ENCODE data around the gene TPI1.
A peak's percentile ranks its signal among the peaks of the same experiment; 100 is the strongest.
"Not testable (repeated sequence)": the region's sequence is repeated elsewhere in the genome, so short reads cannot be mapped to it uniquely, and the experiment has no call there.

The TPI1 gene

GRCh38 chr12:6894321-6894720, 27.0 kb downstream of the TPI1 start:
- no peak for DNase-seq (ENCODE audit: low read depth)

GRCh38 chr12:6896846-6897435, 29.6 kb downstream of the TPI1 start:
- no peak for DNase-seq (ENCODE audit: low read depth)

- no peak for DNase-seq (ENCODE audit: low read depth)
These were observed 32.1 kb downstream of the TPI1 start for GRCh38 chr12:6899427-6899826.

- DNase-seq (ENCODE audit: low read depth), result no peak
These were observed 32.6 kb downstream of the TPI1 start for GRCh38 chr12:6899837-6900519.

GRCh38 chr12:6902448-6902847, 35.1 kb downstream of the TPI1 start:
- no peak for DNase-seq (ENCODE audit: low read depth)

- DNase-seq (ENCODE audit: low read depth), result no peak
These were observed 36.4 kb downstream of the TPI1 start for GRCh38 chr12:6903722-6904121.

- peak; percentile 96 for DNase-seq (ENCODE audit: low read depth)
These were observed 37.2 kb downstream of the TPI1 start, which contains the start of gene LRRC23 for GRCh38 chr12:6904280-6905276. Gene LRRC23, plus strand, starts transcription at chr12:6904822. Its CDS starts 812 bp downstream, at chr12:6905634.

- DNase-seq (ENCODE audit: low read depth), result no peak
These were observed 38.2 kb downstream of the TPI1 start for GRCh38 chr12:6905414-6906040.

GRCh38 chr12:6908141-6908540, 40.8 kb downstream of the TPI1 start:
- not testable (repeated sequence) for DNase-seq (ENCODE audit: low read depth)

GRCh38 chr12:6909421-6910145, 42.3 kb downstream of the TPI1 start:
- no peak for DNase-seq (ENCODE audit: low read depth)

- no peak for DNase-seq (ENCODE audit: low read depth)
These were observed 45.0 kb downstream of the TPI1 start for GRCh38 chr12:6912164-6912935.

GRCh38 chr12:6914246-6914946, 47.1 kb downstream of the TPI1 start, which contains the start of gene ENO2:
Gene ENO2, plus strand, starts transcription at chr12:6914580. Its CDS starts 1,253 bp downstream, at chr12:6915833.
- DNase-seq (ENCODE audit: low read depth), result peak; percentile 78

GRCh38 chr12:6914947-6915788, 47.8 kb downstream of the TPI1 start:
- DNase-seq (ENCODE audit: low read depth), result no peak

GRCh38 chr12:6915789-6916285, 48.5 kb downstream of the TPI1 start:
- DNase-seq (ENCODE audit: low read depth), result no peak

GRCh38 chr12:6916426-6917200, 49.3 kb downstream of the TPI1 start:
- no peak for DNase-seq (ENCODE audit: low read depth)

- DNase-seq (ENCODE audit: low read depth), result no peak
These were observed 50.3 kb downstream of the TPI1 start for GRCh38 chr12:6917491-6918231.

GRCh38 chr12:6919588-6919987, 52.3 kb downstream of the TPI1 start:
- DNase-seq (ENCODE audit: low read depth), result no peak
